ENCODE results near the gene DMRT1. TPM values are rescaled to one million over a fixed set of nuclear protein-coding genes. Genes with fewer than 3 reads are reported as not detected.

Gene DMRT1
- total and polyA plus RNA-seq, 3 donors from 2014 or later, result 54.4 to 128 (median 93.4) TPM

GRCh38 chr9:1002678-1003077 lies 161.2 kb downstream of the DMRT1 start:
- Histone ChIP-seq H3K9me3 (no peaks in the 10 kb centered on the region), H3K4me3 (no peak overlapping the region), H3K27ac (no peak overlapping the region), H3K27me3 (no peaks in the 10 kb centered on the region), H3K36me3 (ENCODE audit: low read depth, missing control alignments) (no peaks in the 10 kb centered on the region), H3K4me1 (peaks cover 5% of the 10 kb centered on the region)
- no peak for DNase-seq
- intact Hi-C loops (cut with DNase I; ENCODE audit: low total_unique reads), result no loop called here
- WGBS, 2 donors, result 96 to 98% methylated on average over 2 of the region's 2 CpGs
- TF ChIP-seq POLR2A (IDR thresholded peaks at IDR 0.05) (no peak), CTCF (IDR thresholded peaks at IDR 0.05) (no peak)

GRCh38 chr9:1005043-1005667 lies 163.7 kb downstream of the DMRT1 start:
- Histone ChIP-seq H3K9me3 (no peaks in the 10 kb centered on the region), H3K4me1 (no peaks in the 10 kb centered on the region), H3K27me3 (no peaks in the 10 kb centered on the region), H3K4me3 (no peak overlapping the region), H3K27ac (no peak overlapping the region), H3K36me3 (ENCODE audit: low read depth, missing control alignments) (no peaks in the 10 kb centered on the region)
- intact Hi-C loops (cut with DNase I; ENCODE audit: low total_unique reads), result no loop called here
- 64 to 66% methylated on average over 10 of the region's 10 CpGs for WGBS, 2 donors
- TF ChIP-seq CTCF (IDR thresholded peaks at IDR 0.05), result peak in 2 of 3 experiments; percentile 28 to 43
- no peak for TF ChIP-seq POLR2A (IDR thresholded peaks at IDR 0.05)
- peak; percentile 51 for DNase-seq

DNA sequence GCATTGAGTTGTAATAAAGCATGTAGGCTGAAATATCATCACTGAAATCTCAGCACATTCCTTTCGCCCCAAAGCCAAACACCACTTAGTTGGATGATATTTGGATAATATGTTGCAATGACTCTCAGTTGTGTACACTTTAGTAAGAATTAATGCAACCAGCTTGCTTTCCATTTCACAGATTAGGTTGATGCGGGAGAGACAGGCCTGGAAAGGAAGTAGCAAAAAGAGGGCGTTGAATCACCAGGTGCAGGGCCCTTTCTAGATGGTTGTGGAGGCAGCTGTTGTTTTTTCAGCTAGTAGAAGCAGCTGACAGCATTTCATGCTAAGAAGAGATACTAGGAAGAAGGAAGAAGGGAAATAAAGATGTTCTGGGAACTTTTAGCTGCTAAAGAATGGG lies 165.8 kb downstream of the DMRT1 start:
- no peaks in the 10 kb centered on the region for H3K36me3 ChIP-seq (ENCODE audit: low read depth, missing control alignments)
- TF ChIP-seq CTCF (IDR thresholded peaks at IDR 0.05), result no peak
- no peak for TF ChIP-seq POLR2A (IDR thresholded peaks at IDR 0.05)
- H3K9me3 ChIP-seq, result no peaks in the 10 kb centered on the region
- no peaks in the 10 kb centered on the region for H3K27me3 ChIP-seq
- 65 to 70% methylated on average over 3 of the region's 3 CpGs for WGBS, 2 donors
- intact Hi-C loops (cut with DNase I; ENCODE audit: low total_unique reads), result no loop called here
- DNase-seq, result no peak
- H3K4me3 ChIP-seq, result no peak overlapping the region
- H3K4me1 ChIP-seq, result no peaks in the 10 kb centered on the region
- no peak overlapping the region for H3K27ac ChIP-seq

GRCh38 chr9:1008216-1008615 lies 166.7 kb downstream of the DMRT1 start:
- no peaks in the 10 kb centered on the region for H3K9me3 ChIP-seq
- 89 to 94% methylated on average over 3 of the region's 3 CpGs for WGBS, 2 donors
- H3K4me1 ChIP-seq, result no peaks in the 10 kb centered on the region
- H3K27me3 ChIP-seq, result no peaks in the 10 kb centered on the region
- no peak for DNase-seq
- intact Hi-C loops (cut with DNase I; ENCODE audit: low total_unique reads), result no loop called here
- H3K4me3 ChIP-seq, result no peak overlapping the region
- no peak overlapping the region for H3K27ac ChIP-seq
- TF ChIP-seq CTCF (IDR thresholded peaks at IDR 0.05) (no peak), POLR2A (IDR thresholded peaks at IDR 0.05) (no peak)
- no peaks in the 10 kb centered on the region for H3K36me3 ChIP-seq (ENCODE audit: low read depth, missing control alignments)

- no peaks in the 10 kb centered on the region for H3K4me1 ChIP-seq
- DNase-seq, result peak; percentile 90
- H3K27ac ChIP-seq, result no peak overlapping the region
- H3K4me3 ChIP-seq, result no peak overlapping the region
- 6 to 11% methylated on average over 14 of the region's 14 CpGs for WGBS, 2 donors
- intact Hi-C loops (cut with DNase I; ENCODE audit: low total_unique reads), result no loop called here
- TF ChIP-seq CTCF (IDR thresholded peaks at IDR 0.05), result peak; percentile 75 to 92 (median 91)
- no peak for TF ChIP-seq POLR2A (IDR thresholded peaks at IDR 0.05)
- H3K36me3 ChIP-seq (ENCODE audit: low read depth, missing control alignments), result no peaks in the 10 kb centered on the region
- no peaks in the 10 kb centered on the region for H3K9me3 ChIP-seq
- H3K27me3 ChIP-seq, result no peaks in the 10 kb centered on the region
These were observed 167.7 kb downstream of the DMRT1 start for GRCh38 chr9:1009101-1009707.
